Sigmoid colon (tissue), 4 donors: ENCODE results near the gene FILIP1.

Source experiments
- CTCF ChIP-seq, 4 experiments: fragments of 450-650 bp in 3 of 4; fragments of 200-600 bp in 1 of 4; IDR thresholded peaks; one replicate each; pipeline ENCODE4 v1.5.1; 2016 to 2019; ENCODE audit warnings: antibody characterized with exemption in 4 of 4, mild to moderate bottlenecking in 3 of 4, moderate library complexity in 2 of 4
- POLR2A ChIP-seq, 2 donors: fragments of 450-650 bp; IDR thresholded peaks; one replicate each; pipeline ENCODE4 v1.6.1; 2016; ENCODE audit warnings: antibody characterized with exemption in 2 of 2, mild to moderate bottlenecking in 2 of 2, moderate library complexity in 2 of 2
- POLR2AphosphoS5 ChIP-seq, 4 donors: sonication (generic); formaldehyde crosslinking; IDR thresholded peaks; one replicate each; pipeline ENCODE4 v1.6.1; 2017; ENCODE audit warnings: antibody characterized with exemption in 4 of 4

GRCh38 chr6:75463908-75464307, 29.7 kb downstream of the FILIP1 start:
- no peak for TF ChIP-seq POLR2AphosphoS5 (IDR thresholded peaks at IDR 0.05)
- no peak for TF ChIP-seq CTCF (IDR thresholded peaks at IDR 0.05)
- no peak for TF ChIP-seq POLR2A (IDR thresholded peaks at IDR 0.05)
